Upper lobe of right lung (tissue), 1 donor: Measurements from ENCODE around the gene ZNF385B. TPM values are rescaled to one million over a fixed set of nuclear protein-coding genes. Genes with fewer than 3 reads are reported as not detected.

Source experiments
- ATAC-seq: fragments of 200-7000 bp; cut with Tn5 transposase; one replicate; pipeline ENCODE4 v1.9.1; 2020; ENCODE audit warnings: mild to moderate bottlenecking, moderate library complexity
- DNase-seq: peaks from one replicate; pipeline ENCODE4 v3.0.0-alpha.2; 2020
- H3K27ac ChIP-seq: fragments of 200-600 bp; one replicate; pipeline ENCODE4 v1.8.0; 2022
- H3K27me3 ChIP-seq: fragments of 200-600 bp; one replicate; pipeline ENCODE4 v1.8.0; 2022; ENCODE audit warnings: mild to moderate bottlenecking
- H3K36me3 ChIP-seq: fragments of 200-600 bp; one replicate; pipeline ENCODE4 v1.8.0; 2022
- H3K4me1 ChIP-seq: fragments of 200-600 bp; one replicate; pipeline ENCODE4 v1.8.0; 2022
- H3K4me3 ChIP-seq: fragments of 200-600 bp; one replicate; pipeline ENCODE4 v1.8.0; 2022; ENCODE audit warnings: mild to moderate bottlenecking
- H3K9me3 ChIP-seq: fragments of 200-600 bp; one replicate; pipeline ENCODE4 v1.8.0; 2022
- intact Hi-C: fragments of 100-400 bp; cut with DNase I; formaldehyde crosslinking; loops from one replicate; pipeline ENCODE4 v1.11.0; 2022
- total RNA-seq: library from RNA; stranded (reverse); fragmentation: NEBNext Ultra II Directional; extraction: Animal tissue kit (Norgen Biotek cat#: 25700); gene quantifications from one replicate; pipeline ENCODE4 v1.2.1, GENCODE V29; 2021
- TF ChIP-seq, protein P1 (sequence below): fragments of 200-600 bp; IDR thresholded peaks from one replicate; pipeline ENCODE4 v1.8.0; 2022; ENCODE audit warnings: antibody characterized with exemption
- donor health status: DM: no; HTN: yes; CAD: no; lungs with severe emphysema.

The ZNF385B gene
- total RNA-seq, 1 donor from 2014 or later = 62.3 TPM

DNA sequence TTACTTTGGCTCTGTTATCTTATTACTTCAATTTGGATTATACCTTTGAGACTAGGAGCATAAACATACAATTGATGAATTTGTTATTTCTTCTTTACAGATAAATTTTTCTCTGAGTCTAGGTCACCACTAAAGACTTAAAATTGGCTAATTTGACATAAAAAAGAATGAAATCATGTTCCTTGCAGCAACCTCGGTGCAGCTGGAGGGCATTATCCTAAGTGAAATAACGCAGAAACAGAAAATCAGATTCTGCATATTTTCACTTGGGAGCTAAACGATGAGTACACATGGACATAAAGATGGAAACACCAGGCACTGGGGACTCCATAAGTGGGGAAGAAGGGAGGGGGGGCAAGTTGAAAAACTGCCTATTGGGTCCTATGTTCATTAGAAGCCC lies 424.0 kb downstream of the ZNF385B start:
- H3K4me3 ChIP-seq = no peak overlapping the region
- ATAC-seq = no peak

DNA sequence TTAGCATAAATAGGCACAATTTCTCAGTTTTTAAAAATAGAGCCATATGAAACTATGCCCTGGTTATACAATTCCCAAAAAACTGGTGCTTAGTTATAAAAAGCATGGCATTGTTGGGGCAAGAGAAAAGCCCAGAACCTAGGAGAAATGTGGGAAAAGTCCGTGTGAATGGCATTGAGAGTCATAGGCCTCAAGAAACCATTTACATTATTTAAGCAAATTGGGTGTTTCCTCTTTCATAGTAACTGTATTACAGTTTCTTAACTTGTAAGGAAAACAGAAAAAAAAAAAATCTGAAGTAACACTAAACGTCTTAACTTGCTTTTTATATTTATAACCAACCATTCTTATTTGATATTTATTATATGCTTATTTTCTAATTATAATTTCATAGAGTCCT lies 425.8 kb downstream of the ZNF385B start:
- ATAC-seq (no peak), DNase-seq (no peak)
- Histone ChIP-seq H3K27ac (no peak overlapping the region), H3K4me1 (no peaks in the 10 kb centered on the region), H3K9me3 (no peaks in the 10 kb centered on the region), H3K4me3 (no peak overlapping the region), H3K27me3 (no peaks in the 10 kb centered on the region), H3K36me3 (no peaks in the 10 kb centered on the region)
- intact Hi-C loops = no loop called here
- TF ChIP-seq, protein P1, sequence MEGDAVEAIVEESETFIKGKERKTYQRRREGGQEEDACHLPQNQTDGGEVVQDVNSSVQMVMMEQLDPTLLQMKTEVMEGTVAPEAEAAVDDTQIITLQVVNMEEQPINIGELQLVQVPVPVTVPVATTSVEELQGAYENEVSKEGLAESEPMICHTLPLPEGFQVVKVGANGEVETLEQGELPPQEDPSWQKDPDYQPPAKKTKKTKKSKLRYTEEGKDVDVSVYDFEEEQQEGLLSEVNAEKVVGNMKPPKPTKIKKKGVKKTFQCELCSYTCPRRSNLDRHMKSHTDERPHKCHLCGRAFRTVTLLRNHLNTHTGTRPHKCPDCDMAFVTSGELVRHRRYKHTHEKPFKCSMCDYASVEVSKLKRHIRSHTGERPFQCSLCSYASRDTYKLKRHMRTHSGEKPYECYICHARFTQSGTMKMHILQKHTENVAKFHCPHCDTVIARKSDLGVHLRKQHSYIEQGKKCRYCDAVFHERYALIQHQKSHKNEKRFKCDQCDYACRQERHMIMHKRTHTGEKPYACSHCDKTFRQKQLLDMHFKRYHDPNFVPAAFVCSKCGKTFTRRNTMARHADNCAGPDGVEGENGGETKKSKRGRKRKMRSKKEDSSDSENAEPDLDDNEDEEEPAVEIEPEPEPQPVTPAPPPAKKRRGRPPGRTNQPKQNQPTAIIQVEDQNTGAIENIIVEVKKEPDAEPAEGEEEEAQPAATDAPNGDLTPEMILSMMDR = no peak

More for the DNA sequence above, 424.0 kb downstream of the ZNF385B start:
- Histone ChIP-seq H3K36me3 (no peaks in the 10 kb centered on the region), H3K9me3 (no peaks in the 10 kb centered on the region), H3K27ac (no peak overlapping the region), H3K27me3 (no peaks in the 10 kb centered on the region), H3K4me1 (no peaks in the 10 kb centered on the region)
- no peak for DNase-seq
- intact Hi-C loops = no loop called here
- TF ChIP-seq, protein P1 = no peak

DNA sequence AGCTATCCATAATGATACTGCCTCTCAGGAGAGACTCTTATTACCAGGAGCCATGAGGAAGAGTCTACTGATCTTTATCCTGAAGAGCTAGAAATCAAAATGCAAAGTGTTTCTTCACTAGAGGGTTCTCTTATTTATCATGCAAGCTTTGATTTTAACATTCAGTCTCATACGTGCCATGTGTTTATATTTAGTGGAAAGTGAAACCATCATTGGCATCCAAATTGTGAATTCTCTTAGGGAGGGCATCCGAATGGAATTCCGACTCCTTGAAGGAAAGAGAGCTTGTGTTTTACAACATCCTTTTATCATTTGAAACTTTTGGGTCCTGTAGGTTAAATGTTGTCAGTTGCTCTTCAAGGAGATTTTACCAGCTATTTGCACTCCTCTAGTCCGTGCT lies 426.4 kb downstream of the ZNF385B start:
- Histone ChIP-seq H3K9me3 (no peaks in the 10 kb centered on the region), H3K27ac (no peak overlapping the region), H3K4me3 (no peak overlapping the region), H3K4me1 (no peaks in the 10 kb centered on the region), H3K27me3 (no peaks in the 10 kb centered on the region), H3K36me3 (no peaks in the 10 kb centered on the region)
- ATAC-seq (no peak), DNase-seq (no peak)
- intact Hi-C loops = no loop called here
- TF ChIP-seq, protein P1 = no peak

DNA sequence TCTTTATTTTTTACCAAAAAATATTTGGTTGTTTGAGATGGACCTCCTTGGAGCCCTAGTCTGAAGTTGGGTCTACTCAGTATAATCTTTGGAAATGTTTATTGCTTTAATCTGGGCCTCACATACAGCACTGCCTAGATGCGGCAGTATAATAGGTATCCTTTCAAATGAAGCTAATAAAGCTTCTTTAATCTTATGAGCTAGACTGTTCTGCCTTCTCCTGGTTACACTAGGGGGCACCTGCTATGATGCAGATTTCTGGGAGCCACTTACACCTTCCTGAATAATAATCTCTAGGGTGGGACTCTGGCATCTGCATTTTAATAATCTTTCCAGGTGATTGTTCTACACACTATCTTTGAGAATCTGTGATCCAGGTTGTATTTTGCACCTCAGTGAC lies 427.1 kb downstream of the ZNF385B start:
- ATAC-seq = no peak
- H3K4me1 ChIP-seq = no peaks in the 10 kb centered on the region
- intact Hi-C loops = no loop called here
- H3K4me3 ChIP-seq = no peak overlapping the region
- TF ChIP-seq, protein P1 = no peak
- H3K27ac ChIP-seq = no peak overlapping the region
- no peaks in the 10 kb centered on the region for H3K36me3 ChIP-seq
- no peak for DNase-seq
- no peaks in the 10 kb centered on the region for H3K9me3 ChIP-seq
- no peaks in the 10 kb centered on the region for H3K27me3 ChIP-seq

DNA sequence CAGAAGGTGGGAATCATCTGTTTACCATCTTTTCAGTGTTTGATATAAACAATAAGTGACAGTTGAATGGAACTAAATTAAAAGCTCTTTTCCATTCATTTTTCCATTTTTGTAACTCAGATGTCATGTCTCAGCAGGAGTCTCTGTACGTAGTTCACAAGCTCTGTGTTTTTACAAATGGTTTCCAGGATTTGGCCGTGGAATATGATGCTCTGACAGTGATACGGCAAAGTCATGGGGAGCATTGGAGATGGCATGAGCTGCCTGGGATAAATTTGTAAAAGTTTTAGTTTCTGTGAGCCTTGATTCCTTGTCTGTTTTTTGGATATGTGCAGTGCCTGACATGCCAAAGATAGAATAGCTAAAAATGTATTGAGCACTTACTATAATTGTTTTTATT lies 428.7 kb downstream of the ZNF385B start:
- H3K27ac ChIP-seq = no peak overlapping the region
- intact Hi-C loops = no loop called here
- ATAC-seq = no peak

More for the DNA sequence above, 428.7 kb downstream of the ZNF385B start:
- Histone ChIP-seq H3K36me3 (no peaks in the 10 kb centered on the region), H3K9me3 (no peaks in the 10 kb centered on the region), H3K27me3 (no peaks in the 10 kb centered on the region), H3K4me3 (no peak overlapping the region), H3K4me1 (no peaks in the 10 kb centered on the region)
- TF ChIP-seq, protein P1 = no peak
- DNase-seq = no peak
